Astrocyte of the cerebellum (primary cell): ENCODE data around the gene FGFBP1.
"Not testable (repeated sequence)": the region's sequence is repeated elsewhere in the genome, so short reads cannot be mapped to it uniquely, and the experiment has no call there.

Experiments used
- DNase-seq: peaks from one replicate; pipeline ENCODE4 v3.0.0-alpha.2; 2011; ENCODE audit warnings: low read depth
- H3K4me3 ChIP-seq: 2 replicates; pipeline ENCODE4 v1.5.1; 2011; ENCODE audit warnings: mild to moderate bottlenecking, low read depth, low read length, moderate library complexity
- in situ Hi-C: cut with HindIII; loops from 2 replicates; pipeline ENCODE4 v1.10.0; 2017; ENCODE audit warnings: low sequenced_read_pairs
- TF ChIP-seq, protein P1 (sequence below): IDR thresholded peaks from 2 replicates; pipeline ENCODE4 v1.5.1; 2012; ENCODE audit warnings: low read length, low read depth, moderate library complexity, mild to moderate bottlenecking; ENCODE audit errors: missing control alignments

FGFBP1 gene

GRCh38 chr4:15926486-15926885, 12.1 kb downstream of the FGFBP1 start:
- in situ Hi-C loops = no loop called here
- TF ChIP-seq, protein P1, sequence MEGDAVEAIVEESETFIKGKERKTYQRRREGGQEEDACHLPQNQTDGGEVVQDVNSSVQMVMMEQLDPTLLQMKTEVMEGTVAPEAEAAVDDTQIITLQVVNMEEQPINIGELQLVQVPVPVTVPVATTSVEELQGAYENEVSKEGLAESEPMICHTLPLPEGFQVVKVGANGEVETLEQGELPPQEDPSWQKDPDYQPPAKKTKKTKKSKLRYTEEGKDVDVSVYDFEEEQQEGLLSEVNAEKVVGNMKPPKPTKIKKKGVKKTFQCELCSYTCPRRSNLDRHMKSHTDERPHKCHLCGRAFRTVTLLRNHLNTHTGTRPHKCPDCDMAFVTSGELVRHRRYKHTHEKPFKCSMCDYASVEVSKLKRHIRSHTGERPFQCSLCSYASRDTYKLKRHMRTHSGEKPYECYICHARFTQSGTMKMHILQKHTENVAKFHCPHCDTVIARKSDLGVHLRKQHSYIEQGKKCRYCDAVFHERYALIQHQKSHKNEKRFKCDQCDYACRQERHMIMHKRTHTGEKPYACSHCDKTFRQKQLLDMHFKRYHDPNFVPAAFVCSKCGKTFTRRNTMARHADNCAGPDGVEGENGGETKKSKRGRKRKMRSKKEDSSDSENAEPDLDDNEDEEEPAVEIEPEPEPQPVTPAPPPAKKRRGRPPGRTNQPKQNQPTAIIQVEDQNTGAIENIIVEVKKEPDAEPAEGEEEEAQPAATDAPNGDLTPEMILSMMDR = no peak
- no peak for DNase-seq
- no peak overlapping the region for H3K4me3 ChIP-seq

- DNase-seq = no peak
- TF ChIP-seq, protein P1 = no peak
- in situ Hi-C loops = no loop called here
- H3K4me3 ChIP-seq = no peak overlapping the region
Measured at GRCh38 chr4:15925830-15926229, 12.7 kb downstream of the FGFBP1 start.

DNA sequence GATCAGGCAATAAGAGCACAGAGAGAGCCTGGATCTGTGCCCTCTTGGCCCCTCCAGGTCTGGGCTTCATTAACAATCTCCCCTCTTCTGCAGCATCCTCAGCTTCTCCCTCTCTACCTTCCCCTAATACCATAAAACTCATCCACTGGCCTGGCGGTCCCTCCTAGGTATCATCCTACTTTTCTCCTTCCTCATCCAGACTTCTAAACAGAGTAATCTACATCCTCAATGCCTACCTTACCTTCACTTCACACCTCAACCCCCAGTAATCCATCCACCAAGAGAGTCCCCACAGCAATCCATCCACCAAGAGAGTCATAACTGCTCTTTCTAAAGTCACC, 17.0 kb downstream of the FGFBP1 start:
- DNase-seq = no peak
- H3K4me3 ChIP-seq = no peak overlapping the region
- TF ChIP-seq, protein P1 = no peak
- in situ Hi-C loops = no loop called here

GRCh38 chr4:15920723-15921591, 17.6 kb downstream of the FGFBP1 start:
- in situ Hi-C loops = no loop called here
- peak; percentile 96 for DNase-seq
- H3K4me3 ChIP-seq = no peak overlapping the region
- TF ChIP-seq, protein P1 = no peak

DNA sequence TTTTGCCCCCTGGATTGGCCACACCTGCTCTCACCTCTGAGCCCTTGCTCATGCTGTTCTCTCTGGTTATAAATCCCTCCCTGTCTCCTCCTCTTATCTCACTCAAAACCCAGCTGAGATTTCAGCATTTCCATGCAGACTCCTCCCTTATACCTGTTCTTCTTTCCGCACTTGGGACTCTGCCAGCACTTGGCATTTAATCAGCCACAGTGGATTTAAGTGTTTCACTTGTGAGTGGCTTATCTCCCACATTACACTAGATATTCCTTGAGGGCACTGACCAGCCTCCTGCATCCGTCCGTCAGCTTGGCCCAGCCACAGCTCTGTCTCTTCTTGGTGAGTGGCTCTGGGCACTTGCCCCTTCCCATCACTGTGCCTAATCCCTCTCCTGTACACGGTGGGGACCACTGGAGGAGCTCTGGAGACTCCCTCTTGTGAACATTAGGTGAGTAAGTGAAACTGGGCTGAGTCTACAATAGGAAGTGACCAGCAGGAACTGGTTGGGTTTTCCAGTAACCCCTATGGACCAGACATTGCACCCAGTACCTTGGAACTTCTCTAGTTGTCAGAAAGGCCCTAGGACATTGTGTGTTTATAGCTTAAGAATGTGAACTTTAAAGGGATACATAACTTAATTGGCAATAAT, 19.9 kb downstream of the FGFBP1 start:
- H3K4me3 ChIP-seq = no peak overlapping the region
- TF ChIP-seq, protein P1 = no peak
- in situ Hi-C loops = no loop called here
- DNase-seq = no peak

GRCh38 chr4:15917297-15917696, 21.2 kb downstream of the FGFBP1 start:
- TF ChIP-seq, protein P1 = no peak
- in situ Hi-C loops = no loop called here
- DNase-seq = no peak
- H3K4me3 ChIP-seq = no peak overlapping the region

DNA sequence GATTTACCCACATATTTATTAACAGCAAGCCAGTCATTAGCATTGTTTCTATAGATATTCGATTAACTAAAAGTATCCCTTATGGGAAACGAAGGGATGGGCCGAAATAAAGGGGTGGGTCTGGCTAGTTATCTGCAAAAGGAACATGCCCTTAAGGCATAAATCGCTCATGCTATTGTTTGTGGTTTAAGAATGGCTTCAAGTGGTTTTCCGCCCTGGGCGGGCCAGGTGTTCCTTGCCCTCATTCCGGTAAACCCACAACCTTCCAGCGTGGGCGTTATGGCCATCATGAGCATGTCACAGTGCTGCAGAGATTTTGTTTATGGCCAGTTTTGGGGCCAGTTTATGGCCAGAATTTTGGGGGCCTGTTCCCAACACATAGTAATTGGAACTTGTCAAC, 22.2 kb downstream of the FGFBP1 start:
- H3K4me3 ChIP-seq, in situ Hi-C loops, DNase-seq: not testable (repeated sequence)
